HG03342 (cell line): ENCODE measurements around the gene ENOX2.

Experiments used
- ATAC-seq: cut with Tn5 transposase; IDR thresholded peaks from one replicate; pipeline ENCODE4 v1.9.1; 2021; ENCODE audit warnings: mild to moderate bottlenecking, moderate library complexity; ENCODE audit not compliant: unreplicated experiment

Gene ENOX2

DNA sequence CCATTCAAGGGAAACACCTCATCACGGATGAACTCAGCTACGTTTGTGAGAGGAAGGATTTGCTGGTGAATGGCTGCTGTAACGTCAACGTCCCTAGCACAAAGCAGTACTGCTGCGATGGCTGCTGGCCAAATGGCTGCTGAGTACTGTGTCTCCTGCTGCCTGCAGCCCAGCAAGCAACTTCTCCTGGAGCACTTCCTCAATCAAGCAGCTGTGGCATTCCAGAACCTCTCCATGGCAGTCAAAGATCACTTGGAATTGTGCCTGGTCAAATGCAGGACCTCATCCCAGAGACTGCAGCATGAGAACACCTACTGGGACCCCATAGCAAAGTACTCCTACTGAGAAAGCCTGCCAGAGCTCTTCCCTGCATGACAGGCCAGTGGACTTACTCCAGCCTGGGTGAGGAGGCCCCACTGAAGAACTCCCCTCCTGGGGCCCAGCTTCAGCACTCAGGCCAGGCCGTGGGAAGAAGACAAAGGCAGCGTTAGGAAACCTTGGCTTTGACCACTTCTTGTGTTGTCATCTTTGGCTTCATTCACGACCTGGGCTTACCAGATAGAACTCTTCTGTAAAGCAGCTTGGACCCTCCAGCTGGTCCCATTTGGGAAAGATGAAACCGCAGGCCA lies 256.9 kb downstream of the ENOX2 start:
- ATAC-seq, result no peak

DNA sequence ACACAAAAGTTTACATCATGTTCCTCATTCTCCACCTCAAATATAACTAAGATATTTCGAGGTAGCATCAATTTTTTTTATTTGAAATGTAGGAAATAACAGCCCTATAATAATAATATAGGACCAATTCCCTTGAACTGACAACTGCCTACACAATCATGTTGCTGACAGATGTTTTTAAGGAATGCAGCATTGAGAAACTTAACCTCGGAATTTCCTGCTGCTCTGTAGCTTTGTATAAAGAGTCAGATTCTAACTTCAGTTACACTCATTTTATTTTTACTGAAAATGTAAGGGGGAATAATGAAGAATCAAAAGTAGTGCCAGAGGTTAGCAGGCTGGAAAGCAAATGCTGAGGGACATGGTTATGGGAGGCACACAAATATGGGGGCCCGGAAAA lies 265.4 kb downstream of the ENOX2 start:
- ATAC-seq, result no peak

DNA sequence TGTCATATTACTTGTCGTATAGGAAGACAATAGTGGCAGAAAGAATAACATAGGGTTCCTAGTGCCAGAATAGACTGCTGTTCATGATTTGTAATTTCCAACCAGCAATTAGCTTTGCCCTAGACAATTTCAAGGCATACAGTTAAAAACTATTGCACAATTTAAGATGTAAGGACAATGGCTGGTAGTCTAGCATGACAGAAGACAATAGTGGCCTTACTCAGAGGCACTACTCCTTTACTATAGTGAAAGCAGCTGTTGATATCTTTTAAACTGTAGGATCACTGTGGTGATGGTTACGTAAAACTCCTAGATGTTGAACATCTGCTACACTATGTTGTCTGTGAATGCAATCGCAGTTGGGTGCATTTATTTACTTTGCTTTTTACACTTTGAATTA lies 266.7 kb downstream of the ENOX2 start:
- ATAC-seq, result no peak

DNA sequence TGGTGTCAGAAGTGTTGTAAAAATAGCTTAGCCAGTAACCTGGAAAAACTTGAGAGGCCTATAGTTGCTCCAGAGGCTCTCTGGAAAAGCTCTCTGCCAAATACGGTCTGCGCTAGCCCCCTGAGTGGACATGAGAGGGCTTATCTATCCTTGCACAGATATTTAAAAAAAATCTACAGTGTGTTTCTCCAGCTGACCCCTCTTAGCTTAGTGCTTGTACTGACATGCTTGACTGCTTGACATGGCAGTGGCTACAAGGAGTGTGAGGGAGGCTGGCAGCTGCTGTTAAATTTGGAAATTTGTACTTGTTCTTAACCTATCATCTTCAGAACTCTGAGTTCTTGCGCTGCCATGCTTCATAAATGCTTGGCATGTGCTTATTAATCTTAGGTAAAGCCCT lies 272.0 kb downstream of the ENOX2 start:
- ATAC-seq, result no peak

DNA sequence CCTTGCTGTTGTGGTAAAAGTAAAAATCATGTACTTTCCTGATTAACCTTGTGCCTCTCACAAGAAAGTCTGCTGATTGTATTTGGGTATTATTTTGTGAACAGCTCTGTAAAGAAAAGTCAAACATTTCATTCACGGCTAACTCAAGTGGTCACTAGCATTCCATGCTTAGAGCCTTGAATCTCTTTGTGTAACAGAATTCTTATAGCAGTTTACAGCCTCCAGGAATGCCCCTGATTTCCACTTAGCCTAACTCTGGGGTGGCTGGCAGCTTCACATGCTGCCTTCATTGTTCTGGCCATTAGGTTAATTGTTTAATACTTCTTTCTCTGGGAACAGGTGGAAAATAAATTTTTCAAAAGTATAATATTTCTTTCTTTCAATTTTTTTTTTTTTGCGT lies 274.5 kb downstream of the ENOX2 start:
- ATAC-seq, result no peak

DNA sequence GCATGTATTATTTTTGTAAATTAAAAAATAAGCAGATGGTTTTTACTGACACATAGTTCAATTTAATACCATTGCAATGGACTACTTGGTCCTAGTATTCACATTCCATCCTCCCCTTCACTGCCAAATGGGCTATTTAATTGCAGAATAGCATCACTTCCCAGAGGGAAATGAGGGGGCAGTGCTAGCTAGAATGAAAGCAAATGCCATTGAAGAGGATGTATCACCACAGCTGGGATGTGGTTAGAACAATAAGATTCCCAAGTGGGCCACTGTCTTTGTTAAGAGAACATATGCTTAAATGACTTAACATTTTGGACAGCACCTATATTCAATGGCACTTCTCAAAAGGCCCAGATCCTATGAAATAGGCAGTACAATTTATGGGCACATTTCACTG lies 276.5 kb downstream of the ENOX2 start:
- no peak for ATAC-seq

DNA sequence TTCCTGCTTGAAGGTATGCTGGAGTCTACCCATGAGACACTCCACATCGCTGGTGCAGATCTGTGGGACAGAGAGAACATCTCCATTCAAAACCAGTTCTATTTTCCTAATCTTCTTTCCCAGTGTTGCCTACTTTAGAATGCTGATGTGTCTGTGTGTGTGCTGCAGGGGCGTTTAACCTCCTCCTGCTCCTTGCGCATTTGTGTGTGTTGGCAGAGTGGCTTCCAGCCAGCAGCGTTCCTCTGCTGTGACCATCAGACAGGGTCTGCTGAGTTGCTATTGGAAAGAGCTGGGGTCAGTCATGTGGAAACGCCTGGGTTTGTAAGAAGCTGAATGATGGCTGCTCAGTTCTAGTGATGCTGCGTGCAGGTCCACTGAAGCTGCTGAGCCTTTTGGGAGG lies 277.6 kb downstream of the ENOX2 start:
- no peak for ATAC-seq

DNA sequence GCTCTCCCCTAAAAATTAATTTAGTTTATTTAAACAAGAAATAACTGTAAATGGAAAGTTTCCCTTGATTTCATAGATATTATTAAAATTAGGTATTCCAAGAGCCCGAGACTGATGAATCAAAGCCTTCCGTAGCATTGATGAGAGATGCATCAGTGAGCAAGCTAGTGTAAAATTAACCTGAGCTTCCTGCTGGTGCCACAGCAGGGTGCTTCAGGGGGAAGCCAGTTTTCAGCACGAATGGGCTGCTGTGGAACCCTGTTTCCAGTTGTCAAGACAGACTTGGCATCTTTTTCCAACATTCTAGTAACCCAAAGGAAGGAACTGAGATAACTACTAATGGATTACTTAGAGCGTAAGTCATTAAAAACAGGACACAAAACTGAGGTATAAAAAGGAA lies 279.5 kb downstream of the ENOX2 start:
- ATAC-seq, result no peak

DNA sequence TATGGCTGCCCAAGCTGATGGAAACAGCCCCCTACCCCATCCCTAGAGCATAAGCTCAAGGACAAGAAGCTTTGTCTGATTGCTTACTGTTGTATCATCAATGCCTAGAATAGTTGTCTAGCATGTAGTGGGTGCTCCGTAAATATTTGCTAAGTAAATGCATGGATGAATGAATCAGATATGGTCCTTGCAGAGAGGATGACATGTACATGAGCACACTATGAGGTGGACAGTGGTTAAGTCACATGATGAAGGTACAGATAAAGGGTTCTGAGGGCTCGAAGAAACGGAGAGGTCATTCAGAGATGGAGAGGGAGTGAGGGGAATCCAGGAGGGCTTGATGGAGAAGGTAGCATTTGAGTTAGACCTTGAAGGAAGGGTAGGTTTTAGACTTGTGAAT lies 287.1 kb downstream of the ENOX2 start:
- ATAC-seq, result no peak

DNA sequence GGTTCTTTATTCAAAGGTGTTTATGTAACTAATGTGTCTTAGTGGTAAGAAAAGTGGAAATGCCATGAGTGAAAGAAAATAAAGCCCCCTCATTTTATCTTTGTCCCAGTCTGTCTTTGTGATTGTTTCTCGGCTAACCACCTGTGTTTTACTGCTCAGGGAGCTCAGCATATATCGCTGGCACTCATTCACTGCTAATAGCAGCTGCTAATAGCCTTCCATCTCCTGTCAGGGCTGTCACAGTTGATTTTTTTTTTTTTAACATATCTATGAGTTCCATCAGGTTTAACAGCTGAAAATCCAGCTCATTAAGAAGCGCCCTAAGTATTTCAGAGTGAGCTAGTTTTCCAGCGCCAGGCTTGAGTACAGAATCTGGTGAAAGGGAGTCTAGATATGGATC lies 295.6 kb downstream of the ENOX2 start:
- no peak for ATAC-seq

DNA sequence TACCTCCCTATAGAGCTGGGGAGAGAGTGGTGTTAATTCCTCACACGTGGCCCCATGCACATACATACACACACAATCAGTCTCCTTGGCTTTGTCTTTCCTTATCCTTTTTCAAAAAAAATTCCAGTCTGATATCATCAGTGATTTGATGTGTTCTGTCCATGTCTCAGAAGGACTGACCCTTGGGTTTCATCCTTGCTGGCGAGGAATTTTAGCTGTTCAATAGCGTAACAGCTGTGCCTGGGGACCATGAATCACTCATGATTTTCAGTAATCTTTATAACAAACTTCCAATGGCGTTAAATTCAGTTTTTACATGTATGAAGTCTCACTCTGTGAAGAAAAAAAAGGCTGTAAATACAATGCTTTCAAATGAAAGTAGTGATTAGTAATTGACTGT lies 296.6 kb downstream of the ENOX2 start:
- no peak for ATAC-seq

DNA sequence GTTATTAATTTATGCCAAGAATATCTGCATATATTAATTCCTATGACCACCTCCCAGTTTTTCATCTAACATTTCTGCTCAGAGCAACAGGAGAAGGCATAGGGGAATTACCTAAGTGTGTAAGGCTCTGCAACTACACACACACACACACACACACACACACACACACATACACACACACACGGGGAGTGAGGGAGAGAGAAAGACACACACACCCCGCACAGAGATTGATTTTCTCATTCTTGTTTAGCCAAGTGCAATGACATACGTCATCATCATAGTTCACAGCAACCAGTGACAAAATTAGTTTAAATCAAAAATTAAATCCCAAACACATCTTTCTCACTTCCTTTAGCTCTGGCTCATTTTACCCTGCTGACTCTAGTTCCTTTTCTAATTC lies 298.1 kb downstream of the ENOX2 start:
- ATAC-seq, result no peak

DNA sequence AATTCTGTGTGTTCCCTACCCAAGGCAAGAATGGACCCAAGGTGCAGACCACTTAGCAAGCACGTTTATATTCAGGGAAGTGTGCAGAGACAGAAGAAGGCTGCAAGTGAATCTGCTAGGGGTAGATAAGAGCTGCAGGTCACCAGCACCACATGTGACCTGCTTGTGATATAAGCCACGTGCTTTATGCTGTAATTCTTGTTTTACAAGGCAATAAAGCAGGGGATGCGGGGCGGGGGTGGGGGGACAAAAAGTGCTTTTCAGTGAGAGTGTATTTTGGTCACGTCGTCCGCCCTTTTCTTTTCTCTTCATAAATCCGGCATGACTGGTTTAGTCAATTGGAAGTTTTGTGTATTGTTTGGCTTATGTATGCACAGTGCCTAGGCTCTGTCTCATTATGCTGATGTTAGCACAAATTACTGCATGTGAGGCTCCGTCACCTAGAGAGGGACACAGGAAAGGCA lies 308.5 kb downstream of the ENOX2 start:
- no peak for ATAC-seq

DNA sequence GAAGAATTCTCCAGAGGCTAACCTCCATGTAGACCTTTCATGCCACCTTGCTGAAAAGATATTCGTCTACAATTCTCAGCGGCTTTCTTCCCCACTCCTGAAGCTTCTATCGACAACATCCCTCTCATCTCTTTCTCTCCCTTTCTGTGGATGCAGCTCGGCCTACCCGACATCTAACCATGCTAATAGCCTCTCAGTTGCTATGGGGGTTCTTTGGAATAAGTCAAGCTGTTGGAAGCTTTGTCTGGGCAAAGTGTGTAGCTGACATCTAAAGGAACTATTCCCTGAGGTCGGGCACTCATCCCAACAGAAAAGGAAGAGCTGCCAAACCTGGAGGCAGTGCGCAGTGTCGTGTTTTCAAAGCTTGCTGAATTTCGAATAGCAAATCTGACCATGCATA lies 309.1 kb downstream of the ENOX2 start:
- ATAC-seq, result no peak

DNA sequence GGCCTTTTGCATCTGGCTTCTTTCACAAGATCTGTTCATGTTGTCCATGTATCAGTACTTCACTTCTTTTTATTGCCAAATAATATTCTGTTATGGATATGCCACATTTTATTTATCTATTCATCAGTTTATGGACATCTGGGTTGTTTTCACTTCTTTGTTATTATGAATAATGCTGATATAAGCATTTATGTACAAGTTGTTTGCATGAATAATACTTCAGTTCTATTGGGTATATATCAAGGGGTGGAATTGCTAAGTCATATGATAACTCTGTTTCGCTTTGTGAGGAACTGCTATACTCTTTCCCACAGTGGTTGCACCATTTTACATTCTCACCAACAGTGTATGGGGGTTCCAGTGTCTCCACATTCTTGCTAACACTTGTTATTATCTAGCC lies 310.8 kb downstream of the ENOX2 start:
- ATAC-seq, result no peak

DNA sequence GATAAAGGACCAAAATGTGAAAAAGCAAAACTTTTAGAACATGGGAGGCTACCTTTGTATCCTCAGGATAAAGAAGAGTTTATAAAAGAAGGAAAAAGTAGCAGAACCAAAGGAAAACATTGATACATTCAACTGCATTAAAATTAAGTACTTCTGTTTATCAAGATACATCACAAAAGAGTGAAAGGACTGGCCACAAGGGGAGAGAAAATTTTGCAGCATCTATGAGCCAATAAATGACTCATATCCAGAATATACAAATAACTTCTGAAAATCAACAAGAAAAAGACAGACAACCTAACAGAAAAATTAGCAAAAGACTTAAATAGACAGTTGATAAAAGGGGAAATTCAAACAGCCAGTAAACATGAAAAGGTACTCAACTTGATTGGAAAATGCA lies 324.1 kb downstream of the ENOX2 start:
- no peak for ATAC-seq

DNA sequence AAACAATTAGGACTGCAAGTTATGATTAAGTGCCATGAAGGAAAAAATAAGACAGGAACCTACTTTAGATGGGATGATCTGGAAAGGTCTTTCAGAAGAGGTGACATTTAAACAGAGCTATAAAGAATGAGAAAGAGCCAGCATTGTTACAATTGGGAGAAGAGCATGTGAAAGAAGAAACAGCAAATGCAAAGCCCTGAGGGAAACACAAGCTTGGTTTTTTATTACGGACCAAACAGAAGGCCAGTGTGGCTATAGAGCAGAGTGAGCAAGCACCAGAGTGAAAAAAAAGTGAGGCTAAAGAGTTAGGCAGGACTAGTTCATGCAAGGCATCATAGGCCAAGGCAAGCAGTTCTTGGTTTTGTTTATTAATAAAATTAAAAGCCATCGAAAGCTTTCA lies 325.6 kb downstream of the ENOX2 start:
- no peak for ATAC-seq

DNA sequence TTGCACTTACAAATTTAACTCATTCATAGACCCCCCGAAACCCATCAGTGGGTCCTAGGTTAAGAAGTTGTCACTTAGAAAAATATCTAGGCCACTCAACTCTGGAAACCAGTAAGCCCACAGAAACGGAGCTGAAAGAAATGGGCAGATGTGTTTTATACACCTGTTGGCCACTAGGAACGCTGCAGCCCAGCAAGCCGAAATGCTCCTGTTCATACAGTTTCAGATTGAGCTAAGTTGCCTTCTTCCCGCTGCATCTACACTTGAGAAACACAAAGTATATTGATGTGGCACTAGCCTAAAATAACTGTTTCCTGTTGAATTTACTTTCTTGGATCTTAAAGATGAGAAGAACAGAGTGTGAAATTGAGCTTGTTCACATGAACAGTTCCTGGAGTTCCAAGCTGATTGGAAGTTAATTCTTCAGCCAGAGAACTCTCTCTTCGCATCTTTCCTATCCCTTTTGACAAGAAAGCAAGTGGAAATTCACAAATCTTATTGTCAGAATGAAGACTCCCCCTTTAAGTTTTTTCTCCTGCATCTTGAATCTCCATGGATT lies 327.1 kb downstream of the ENOX2 start:
- ATAC-seq, result peak; percentile 90
